DND-41 (cell line): ENCODE measurements around the gene PMFBP1.

Experiments used
- ATAC-seq: fragments of 200-7000 bp; cut with Tn5 transposase; 3 replicates; pipeline ENCODE4 v1.9.1; 2021; ENCODE audit warnings: low read depth; ENCODE audit not compliant: insufficient read depth
- DNase-seq: peaks from one replicate; pipeline ENCODE4 v3.0.0-alpha.2; 2020
- H2AFZ ChIP-seq: 2 replicates; pipeline ENCODE4 v1.6.0; 2012; ENCODE audit warnings: low read depth, low read length
- H3K27ac ChIP-seq: 2 replicates; pipeline ENCODE4 v1.5.1; 2012; ENCODE audit warnings: low read length, inconsistent platforms
- H3K27me3 ChIP-seq: fragments of 200-600 bp; sonication (generic); 2 replicates; pipeline ENCODE4 v1.6.0; 2012; ENCODE audit warnings: low read length, mild to moderate bottlenecking, inconsistent platforms; ENCODE audit not compliant: insufficient read depth, poor library complexity
- H3K36me3 ChIP-seq: 2 replicates; pipeline ENCODE4 v1.5.1; 2012; ENCODE audit warnings: low read length, inconsistent platforms; ENCODE audit not compliant: insufficient read depth
- H3K4me1 ChIP-seq: 2 replicates; pipeline ENCODE4 v1.5.1; 2012; ENCODE audit warnings: mild to moderate bottlenecking, low read length; ENCODE audit not compliant: insufficient read depth
- H3K4me2 ChIP-seq: 2 replicates; pipeline ENCODE4 v1.6.0; 2012; ENCODE audit warnings: mild to moderate bottlenecking, moderate library complexity, low read length, inconsistent platforms; ENCODE audit not compliant: insufficient read depth
- H3K4me3 ChIP-seq, 2 experiments: fragments of 200-600 bp in 1 of 2; shearing (Covaris generic) in 1 of 2; 2 replicates each; pipeline ENCODE4 v1.5.1; 2012 to 2016; ENCODE audit warnings: inconsistent platforms in 2 of 2, low read length in 2 of 2, mild to moderate bottlenecking in 2 of 2, low read depth in 1 of 2, moderate library complexity in 1 of 2
- H3K79me2 ChIP-seq: 2 replicates; pipeline ENCODE4 v1.6.0; 2012; ENCODE audit warnings: low read length, inconsistent platforms; ENCODE audit not compliant: insufficient read depth
- H3K9ac ChIP-seq: 2 replicates; pipeline ENCODE4 v1.6.0; 2012; ENCODE audit warnings: low read depth, mild to moderate bottlenecking, inconsistent platforms, low read length, moderate library complexity
- H3K9me3 ChIP-seq: 2 replicates; pipeline ENCODE4 v1.5.1; 2012; ENCODE audit warnings: low read length, moderate library complexity, mild to moderate bottlenecking, inconsistent platforms; ENCODE audit not compliant: insufficient read depth, severe bottlenecking
- H4K20me1 ChIP-seq: 2 replicates; pipeline ENCODE4 v1.6.0; 2012; ENCODE audit warnings: low read length; ENCODE audit not compliant: insufficient read depth
- CTCF ChIP-seq: IDR thresholded peaks from 2 replicates; pipeline ENCODE4 v1.5.1; 2012; ENCODE audit warnings: borderline replicate concordance, low read length, moderate library complexity, mild to moderate bottlenecking; ENCODE audit not compliant: poor library complexity, severe bottlenecking; ENCODE audit errors: extremely low read depth
- EZH2 ChIP-seq: IDR thresholded peaks from 3 replicates; pipeline ENCODE4 v1.6.1; 2012; ENCODE audit warnings: borderline replicate concordance, low read depth, mild to moderate bottlenecking, moderate library complexity, low read length, inconsistent platforms; ENCODE audit not compliant: severe bottlenecking

Gene PMFBP1

GRCh38 chr16:72109300-72109699 lies 62.7 kb downstream of the PMFBP1 start:
- Histone ChIP-seq H3K9me3 (no peaks in the 10 kb centered on the region), H3K27me3 (no peaks in the 10 kb centered on the region), H3K36me3 (peaks cover 84% of the 10 kb centered on the region), H3K4me1 (no peaks in the 10 kb centered on the region), H3K9ac (no peak overlapping the region), H3K4me3 (no peak overlapping the region), H3K4me2 (no peak overlapping the region), H3K79me2 (no peaks in the 10 kb centered on the region), H3K27ac (no peak overlapping the region), H2AFZ (no peak overlapping the region), H4K20me1 (0 out of 2 replicates have a peak, but pooled peaks cover 3% of the 10 kb centered on the region)
- TF ChIP-seq CTCF: no peak
- TF ChIP-seq EZH2: no peak
- DNase-seq (no peak), ATAC-seq (no peak)

- DNase-seq (no peak), ATAC-seq (no peak)
- H3K9me3 ChIP-seq: no peaks in the 10 kb centered on the region
- TF ChIP-seq CTCF: no peak
- TF ChIP-seq EZH2: no peak
- H3K27me3 ChIP-seq: no peaks in the 10 kb centered on the region
- no peak overlapping the region for H3K4me2 ChIP-seq
- H3K4me1 ChIP-seq: no peaks in the 10 kb centered on the region
- H4K20me1 ChIP-seq: 0 out of 2 replicates have a peak, but pooled peaks cover 3% of the 10 kb centered on the region
- H3K79me2 ChIP-seq: no peaks in the 10 kb centered on the region
- no peak overlapping the region for H3K9ac ChIP-seq
- H3K36me3 ChIP-seq: peaks cover 92% of the 10 kb centered on the region
- H3K4me3 ChIP-seq: no peak overlapping the region
- no peak overlapping the region for H2AFZ ChIP-seq
- H3K27ac ChIP-seq: no peak overlapping the region
Measured at GRCh38 chr16:72108353-72109102, 63.4 kb downstream of the PMFBP1 start.

DNA sequence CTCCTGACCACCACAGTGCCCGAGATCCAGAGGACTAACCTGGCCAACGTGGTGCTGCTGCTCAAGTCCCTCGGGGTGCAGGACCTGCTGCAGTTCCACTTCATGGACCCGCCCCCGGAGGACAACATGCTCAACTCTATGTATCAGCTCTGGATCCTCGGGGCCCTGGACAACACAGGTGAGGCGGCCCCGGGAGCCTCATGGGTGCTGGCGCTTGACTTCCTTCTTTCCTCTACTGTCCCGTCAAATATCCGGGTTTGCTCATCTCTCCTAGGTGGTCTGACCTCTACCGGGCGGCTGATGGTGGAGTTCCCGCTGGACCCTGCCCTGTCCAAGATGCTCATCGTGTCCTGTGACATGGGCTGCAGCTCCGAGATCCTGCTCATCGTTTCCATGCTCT lies 64.6 kb downstream of the PMFBP1 start:
- Histone ChIP-seq H3K79me2 (no peaks in the 10 kb centered on the region), H3K27me3 (no peaks in the 10 kb centered on the region), H3K4me2 (no peak overlapping the region), H3K9me3 (no peaks in the 10 kb centered on the region), H3K27ac (no peak overlapping the region), H3K4me1 (no peaks in the 10 kb centered on the region), H2AFZ (no peak overlapping the region), H3K36me3 (peaks cover 97% of the 10 kb centered on the region), H3K4me3 (no peak overlapping the region), H4K20me1 (peaks cover 3% of the 10 kb centered on the region; the same call in 1 of the 2 replicates), H3K9ac (no peak overlapping the region)
- no peak for ATAC-seq
- no peak for DNase-seq
- no peak for TF ChIP-seq EZH2
- no peak for TF ChIP-seq CTCF
